GM18499 (cell line): Measurements from ENCODE around the gene WARS2.
A peak's percentile ranks its signal among the peaks of the same experiment; 100 is the strongest.
"Not testable (repeated sequence)": the region's sequence is repeated elsewhere in the genome, so short reads cannot be mapped to it uniquely, and the experiment has no call there.

Experiments
- ATAC-seq: cut with Tn5 transposase; IDR thresholded peaks from one replicate; pipeline ENCODE4 v1.9.1; 2021; ENCODE audit warnings: moderate number of reproducible peaks; ENCODE audit not compliant: insufficient read depth, unreplicated experiment

Gene WARS2

GRCh38 chr1:119141020-119141424 lies 569 bp upstream of the WARS2 start:
- no peak for ATAC-seq

- ATAC-seq = peak; percentile 12
Measured at GRCh38 chr1:119139857-119140176, 636 bp downstream of the WARS2 start.

- ATAC-seq = peak; percentile 27
Measured at GRCh38 chr1:119139403-119139802, 1.1 kb downstream of the WARS2 start.

GRCh38 chr1:119136401-119136800 lies 4.1 kb downstream of the WARS2 start:
- no peak for ATAC-seq

- no peak for ATAC-seq
Measured at GRCh38 chr1:119133987-119134386, 6.5 kb downstream of the WARS2 start.

GRCh38 chr1:119132179-119132578 lies 8.3 kb downstream of the WARS2 start:
- ATAC-seq = no peak

- no peak for ATAC-seq
Measured at GRCh38 chr1:119125874-119126273, 14.6 kb downstream of the WARS2 start.

- ATAC-seq = no peak
Measured at GRCh38 chr1:119124764-119125163, 15.7 kb downstream of the WARS2 start.

- not testable (repeated sequence) for ATAC-seq
Measured at GRCh38 chr1:119121872-119122271, 18.6 kb downstream of the WARS2 start.

- no peak for ATAC-seq
Measured at GRCh38 chr1:119116725-119117124, 23.7 kb downstream of the WARS2 start.

- no peak for ATAC-seq
Measured at GRCh38 chr1:119115736-119116135, 24.7 kb downstream of the WARS2 start.

GRCh38 chr1:119115311-119115710 lies 25.1 kb downstream of the WARS2 start:
- no peak for ATAC-seq

GRCh38 chr1:119114786-119115185 lies 25.7 kb downstream of the WARS2 start:
- ATAC-seq = no peak

GRCh38 chr1:119112791-119113190 lies 27.7 kb downstream of the WARS2 start:
- no peak for ATAC-seq

GRCh38 chr1:119112244-119112643 lies 28.2 kb downstream of the WARS2 start:
- ATAC-seq = no peak

- ATAC-seq = no peak
Measured at GRCh38 chr1:119108988-119109387, 31.5 kb downstream of the WARS2 start.

- ATAC-seq = no peak
Measured at GRCh38 chr1:119103764-119104163, 36.7 kb downstream of the WARS2 start.

GRCh38 chr1:119102051-119102450 lies 38.4 kb downstream of the WARS2 start:
- ATAC-seq = no peak

- ATAC-seq = no peak
Measured at GRCh38 chr1:119101563-119101962, 38.9 kb downstream of the WARS2 start.

- no peak for ATAC-seq
Measured at GRCh38 chr1:119099775-119100174, 40.7 kb downstream of the WARS2 start.

GRCh38 chr1:119097380-119097779 lies 43.1 kb downstream of the WARS2 start:
- no peak for ATAC-seq

GRCh38 chr1:119093721-119094120 lies 46.7 kb downstream of the WARS2 start:
- ATAC-seq = no peak

GRCh38 chr1:119091618-119092017 lies 48.8 kb downstream of the WARS2 start:
- no peak for ATAC-seq
